ENCODE data around the gene CAPRIN1.

Gene CAPRIN1

GRCh38 chr11:34114014-34114413 is 62.5 kb downstream of the CAPRIN1 start:
- no peak for DNase-seq (ENCODE audit: low read depth)
- H3K4me3 ChIP-seq (ENCODE audit: low read depth, low read length) = no peak overlapping the region

DNA sequence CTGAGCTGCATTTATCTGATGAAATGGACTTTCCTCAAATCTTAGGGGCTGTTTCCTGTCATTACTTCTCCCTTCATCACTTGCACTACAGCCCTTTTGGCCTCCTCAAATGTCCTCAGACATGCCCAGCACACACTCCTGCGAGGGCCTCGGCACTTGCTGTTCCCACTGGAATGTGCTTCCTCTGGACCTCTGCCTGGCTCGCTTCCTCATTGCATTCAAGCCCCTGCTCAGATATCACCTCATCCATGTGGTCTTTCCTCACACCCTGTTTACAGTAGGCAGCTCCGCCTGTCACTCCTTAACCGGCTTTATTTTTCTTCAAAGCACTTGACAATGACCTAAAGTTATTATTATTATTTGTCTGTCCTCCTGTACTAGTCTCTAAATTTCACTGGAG is 62.9 kb downstream of the CAPRIN1 start:
- no peak for TF ChIP-seq CTCF (IDR thresholded peaks at IDR 0.05; ENCODE audit: low read depth, low read length, missing control alignments)
- no peak for DNase-seq (ENCODE audit: low read depth)
- H3K4me3 ChIP-seq (ENCODE audit: low read depth, low read length) = no peak overlapping the region

More at GRCh38 chr11:34114014-34114413, 62.5 kb downstream of the CAPRIN1 start:
- TF ChIP-seq CTCF (IDR thresholded peaks at IDR 0.05; ENCODE audit: low read depth, low read length, missing control alignments) = no peak

GRCh38 chr11:34120651-34121050 is 69.1 kb downstream of the CAPRIN1 start:
- no peak for TF ChIP-seq CTCF (IDR thresholded peaks at IDR 0.05; ENCODE audit: low read depth, low read length, missing control alignments)
- DNase-seq (ENCODE audit: low read depth) = no peak
- H3K4me3 ChIP-seq (ENCODE audit: low read depth, low read length) = no peak overlapping the region

DNA sequence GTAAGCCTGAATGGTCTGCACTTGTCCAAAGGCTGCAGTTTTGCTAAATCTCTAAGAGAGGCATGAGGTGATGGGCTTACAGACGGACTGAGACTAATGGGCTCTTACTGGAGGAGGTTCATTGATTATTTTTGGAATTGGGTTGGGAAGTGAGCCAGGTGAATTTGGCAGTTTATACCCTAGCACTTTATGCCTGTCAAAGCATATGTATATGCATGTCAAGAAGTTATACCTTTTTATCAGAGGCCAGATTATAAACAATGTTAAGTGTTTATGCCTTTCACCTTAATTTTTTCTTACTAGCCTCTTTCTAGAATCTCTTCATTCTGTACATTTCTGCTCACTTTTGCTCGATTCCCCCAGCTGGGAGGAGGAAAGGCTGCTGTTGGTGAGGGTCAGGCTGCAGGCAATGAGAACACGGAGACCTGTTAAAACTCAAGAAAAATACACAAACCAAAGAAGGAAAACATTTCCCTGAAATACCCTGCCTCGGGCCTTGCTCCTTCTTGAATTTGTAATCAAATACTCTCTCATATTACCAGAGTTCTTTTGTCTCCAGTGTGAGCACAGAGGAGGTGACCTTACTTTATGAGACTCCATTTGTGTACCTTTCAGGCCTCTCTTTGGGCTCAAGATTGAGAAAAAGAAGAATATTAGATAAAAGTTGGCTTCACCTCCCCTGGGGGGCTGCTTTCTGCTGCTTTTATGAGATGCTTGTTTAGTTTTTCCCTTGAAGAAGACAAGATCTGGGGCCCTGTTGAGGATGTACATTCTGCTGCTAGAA is 73.5 kb downstream of the CAPRIN1 start:
- no peak overlapping the region for H3K4me3 ChIP-seq (ENCODE audit: low read depth, low read length)
- DNase-seq (ENCODE audit: low read depth) = no peak
- TF ChIP-seq CTCF (IDR thresholded peaks at IDR 0.05; ENCODE audit: low read depth, low read length, missing control alignments) = no peak

- H3K4me3 ChIP-seq (ENCODE audit: low read depth, low read length) = no peak overlapping the region
- no peak for TF ChIP-seq CTCF (IDR thresholded peaks at IDR 0.05; ENCODE audit: low read depth, low read length, missing control alignments)
- no peak for DNase-seq (ENCODE audit: low read depth)
Measured at GRCh38 chr11:34126959-34127848, 75.7 kb downstream of the CAPRIN1 start.

- H3K4me3 ChIP-seq (ENCODE audit: low read depth, low read length) = no peak overlapping the region
- DNase-seq (ENCODE audit: low read depth) = no peak
- TF ChIP-seq CTCF (IDR thresholded peaks at IDR 0.05; ENCODE audit: low read depth, low read length, missing control alignments) = no peak
Measured at GRCh38 chr11:34128824-34129223, 77.3 kb downstream of the CAPRIN1 start.

Data from GM12864 (cell line).